ENCODE data around the gene MGLL.

MGLL gene

DNA sequence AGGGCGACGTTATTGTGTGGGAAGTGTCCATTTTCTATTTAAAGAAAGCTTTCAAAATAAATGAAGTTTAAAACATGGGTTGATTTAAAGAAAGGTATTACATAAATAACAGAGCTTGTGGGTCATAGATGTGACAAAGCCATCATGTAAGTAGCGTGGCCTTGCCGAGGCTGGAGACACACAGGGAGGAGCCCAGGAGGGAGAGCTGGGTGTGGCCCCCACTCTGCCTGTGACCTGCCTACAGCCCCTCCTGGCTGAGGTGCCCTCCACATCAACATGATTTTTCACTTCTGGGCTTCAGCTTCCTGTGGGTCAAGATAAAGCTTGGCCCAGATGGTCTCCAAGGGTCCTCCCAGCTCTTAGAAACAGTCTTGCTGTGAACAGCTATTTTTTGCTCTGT is 12.5 kb upstream of the MGLL start:
- no peak for DNase-seq

DNA sequence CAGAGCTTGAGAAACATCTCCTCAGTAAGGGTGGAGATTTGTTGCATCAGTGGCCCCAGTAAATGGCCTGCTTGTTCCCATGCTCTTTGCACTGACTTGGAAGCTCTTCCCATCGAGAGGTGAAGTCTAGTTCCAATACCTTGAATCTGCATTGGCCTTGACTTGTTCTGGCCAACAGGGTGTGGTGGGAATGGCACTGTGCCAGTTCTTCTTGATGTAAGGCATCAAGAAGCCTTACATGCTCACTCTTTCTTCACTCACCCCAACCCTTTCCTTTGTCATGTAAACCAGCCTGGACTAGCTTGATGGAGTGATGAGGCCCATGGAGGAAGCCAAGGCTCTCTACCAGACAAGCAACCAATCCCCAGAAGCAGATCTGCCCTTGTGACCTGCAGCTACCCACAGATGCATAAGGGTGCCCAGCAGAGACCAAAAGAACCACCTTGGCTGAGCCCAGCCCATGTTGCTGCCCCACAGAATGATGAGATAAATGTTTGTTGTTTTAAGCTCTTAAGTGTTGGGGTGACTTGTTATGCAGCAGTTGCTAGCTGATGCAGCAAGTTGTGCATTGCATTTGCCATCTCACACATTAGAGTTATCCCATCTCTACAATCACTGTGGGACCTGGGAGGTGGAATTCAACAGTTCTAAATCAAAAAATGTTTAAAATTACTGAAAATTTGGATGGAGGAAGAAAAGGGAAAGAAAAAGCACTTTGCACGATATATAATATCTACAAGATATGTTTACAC is 11.1 kb upstream of the MGLL start:
- DNase-seq = no peak

DNA sequence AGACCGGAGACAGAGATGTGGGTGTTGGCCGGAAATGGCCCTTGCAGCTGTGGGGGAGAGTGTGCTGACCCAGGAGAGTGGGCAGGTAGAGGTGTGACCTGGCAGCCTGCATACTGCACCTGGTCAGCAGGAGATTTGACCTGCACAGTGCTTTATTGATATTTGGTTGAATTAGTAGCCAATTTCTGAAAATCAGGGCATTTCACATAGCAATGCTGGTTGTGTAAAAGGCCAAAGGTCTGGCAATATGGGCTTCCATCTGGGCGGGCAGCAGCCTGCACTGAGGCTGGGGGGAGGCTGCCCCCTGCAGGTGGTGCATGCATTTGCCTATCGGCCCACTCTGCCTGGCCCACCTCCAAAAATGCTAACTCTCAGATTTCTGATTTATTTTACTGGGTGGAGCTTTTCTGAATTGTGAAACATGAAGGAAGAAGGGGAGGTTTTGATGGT is 9.4 kb upstream of the MGLL start:
- DNase-seq = no peak

DNA sequence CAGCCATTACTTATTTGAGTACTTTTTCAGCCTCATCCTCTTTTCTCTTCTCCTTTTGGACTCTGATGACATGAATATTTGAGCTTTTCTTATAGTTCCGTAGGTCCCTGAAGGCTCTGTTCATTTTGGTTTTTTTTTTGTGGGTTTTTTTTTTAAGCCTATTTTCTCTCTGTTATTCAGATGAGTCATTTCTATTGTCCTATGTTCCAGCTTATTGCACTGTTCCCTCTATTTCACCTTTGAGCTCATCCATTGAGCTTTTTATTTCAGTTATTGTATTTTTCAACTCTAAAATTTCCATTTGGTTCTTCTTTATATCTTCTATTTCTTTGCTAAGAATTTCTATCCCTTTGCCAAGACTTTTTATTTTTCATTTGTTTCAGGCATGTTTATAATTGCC is 7.2 kb upstream of the MGLL start:
- no peak for DNase-seq

DNA sequence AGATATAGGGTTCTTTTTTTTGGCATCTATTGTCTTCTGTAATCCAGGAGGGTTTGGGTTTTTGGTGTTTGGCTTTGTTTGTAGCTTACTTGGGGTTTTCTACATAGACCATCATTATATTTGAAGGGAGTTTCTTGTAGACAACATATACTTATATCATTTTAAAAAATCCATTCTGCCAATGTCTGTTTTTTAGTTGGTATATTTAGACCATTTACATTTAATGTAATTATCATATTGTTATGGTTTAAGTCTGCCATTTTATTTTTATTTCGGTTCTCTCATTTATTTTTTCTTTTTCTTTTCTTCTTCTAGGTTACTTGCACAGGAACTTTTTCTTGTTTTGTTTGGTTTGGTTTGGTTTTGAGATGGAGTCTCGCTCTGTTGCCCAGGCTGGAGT is 5.5 kb upstream of the MGLL start:
- DNase-seq = no peak

DNA sequence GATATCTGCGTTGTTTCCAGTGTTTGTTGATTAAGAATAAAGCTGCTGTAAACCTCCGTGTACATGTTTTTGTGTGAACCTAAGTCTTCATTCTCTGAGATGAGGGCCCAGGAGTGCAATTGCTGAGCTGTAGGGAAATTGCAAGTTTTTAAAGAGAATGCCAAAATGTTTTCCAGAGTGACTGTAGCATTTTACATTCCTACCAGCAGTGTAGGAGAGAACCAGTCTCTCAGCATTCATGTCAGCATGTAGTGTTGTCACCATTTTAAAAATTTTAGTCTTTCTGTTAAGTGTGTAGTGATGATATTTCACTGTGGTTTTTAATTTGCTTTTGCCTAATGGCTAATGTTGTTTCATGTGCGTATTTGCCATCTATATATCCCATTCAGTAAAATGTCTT is 3.4 kb upstream of the MGLL start:
- no peak for DNase-seq

DNA sequence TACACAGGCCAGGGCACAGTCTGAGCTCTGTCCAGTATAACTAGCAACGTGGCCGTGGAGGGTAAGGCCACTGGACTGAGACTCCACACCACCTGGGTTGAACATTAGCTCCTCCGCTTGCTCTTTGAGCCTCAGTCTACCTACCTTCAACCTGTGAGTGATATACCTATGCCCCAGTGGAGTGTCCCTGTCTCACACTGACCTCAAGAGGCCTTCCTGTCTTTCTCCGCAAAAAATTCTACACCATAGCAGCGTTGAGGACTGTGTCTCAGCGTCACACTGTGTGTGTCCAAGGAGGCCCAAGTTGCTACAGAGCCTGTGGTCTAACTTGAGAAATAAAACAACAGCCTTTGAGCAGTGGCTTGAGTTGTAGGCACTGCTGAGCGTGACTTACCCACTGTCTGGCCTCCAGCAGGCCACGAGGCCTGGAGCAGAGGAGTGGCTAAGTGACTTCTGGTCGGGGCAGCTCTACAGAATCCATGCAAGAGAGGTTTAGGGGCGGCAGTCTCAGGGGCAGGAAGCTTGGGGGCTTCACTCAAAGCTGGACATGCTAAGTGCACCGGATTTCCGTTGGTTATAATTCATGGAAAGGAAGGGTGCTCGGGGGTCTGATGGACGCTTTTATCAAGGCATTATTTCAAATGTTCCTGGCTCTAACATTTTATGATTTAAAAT is 2.0 kb upstream of the MGLL start:
- no peak for DNase-seq

DNA sequence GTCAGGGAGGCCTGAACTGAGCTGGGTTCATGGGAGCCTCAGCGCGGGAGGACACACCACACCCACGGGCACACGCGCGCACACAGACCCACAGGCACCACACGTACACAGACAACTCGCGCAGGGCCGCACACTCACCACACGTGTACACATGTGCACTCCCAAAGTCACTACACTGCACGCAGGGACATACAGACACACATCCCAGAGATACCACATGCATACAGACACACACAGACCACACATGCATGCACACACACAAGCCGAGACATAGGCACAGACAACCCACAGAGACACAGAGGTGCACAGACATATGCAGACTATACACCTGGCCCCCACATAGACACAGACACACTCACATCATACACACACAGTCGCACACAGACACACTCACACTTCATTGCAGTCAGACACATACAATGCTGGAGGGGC is 1.1 kb upstream of the MGLL start:
- DNase-seq = no peak

DNA sequence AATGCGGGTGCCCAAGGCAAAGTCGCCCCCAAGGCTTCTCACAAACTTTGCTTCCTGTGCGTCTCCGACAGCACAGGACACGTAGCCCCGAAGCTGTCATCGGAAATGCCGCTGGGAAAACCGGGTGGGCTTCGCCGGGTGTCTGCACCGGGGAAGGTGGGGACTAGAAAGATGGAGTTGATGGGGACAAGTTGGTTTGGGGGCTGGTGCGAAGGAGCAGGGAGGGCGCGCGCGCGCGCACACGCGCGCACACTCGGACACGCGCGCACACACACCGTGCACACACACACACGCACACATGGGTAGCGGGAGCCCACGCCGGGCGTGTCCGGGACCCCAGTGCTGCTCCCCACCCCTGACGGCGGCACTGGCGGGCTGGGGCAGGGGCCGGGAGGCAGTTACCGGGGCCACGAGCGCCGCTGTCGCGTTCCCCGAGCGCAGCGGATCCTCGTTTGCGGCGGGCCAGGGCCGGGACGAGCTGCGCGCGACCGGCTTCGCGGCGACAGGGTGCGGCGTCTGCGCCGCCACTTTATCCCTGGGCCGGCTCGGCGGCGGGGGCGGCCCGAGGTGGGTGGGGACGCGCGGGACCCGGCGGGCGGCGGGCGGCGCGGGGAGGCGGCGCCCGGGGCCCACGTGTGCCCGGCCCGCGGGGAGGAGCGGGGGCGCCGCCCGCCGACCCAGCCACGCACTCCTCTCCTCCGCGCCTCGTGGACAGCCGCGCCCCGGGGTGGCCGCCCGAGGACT is 539 bp upstream of the MGLL start:
- DNase-seq = no peak

DNA sequence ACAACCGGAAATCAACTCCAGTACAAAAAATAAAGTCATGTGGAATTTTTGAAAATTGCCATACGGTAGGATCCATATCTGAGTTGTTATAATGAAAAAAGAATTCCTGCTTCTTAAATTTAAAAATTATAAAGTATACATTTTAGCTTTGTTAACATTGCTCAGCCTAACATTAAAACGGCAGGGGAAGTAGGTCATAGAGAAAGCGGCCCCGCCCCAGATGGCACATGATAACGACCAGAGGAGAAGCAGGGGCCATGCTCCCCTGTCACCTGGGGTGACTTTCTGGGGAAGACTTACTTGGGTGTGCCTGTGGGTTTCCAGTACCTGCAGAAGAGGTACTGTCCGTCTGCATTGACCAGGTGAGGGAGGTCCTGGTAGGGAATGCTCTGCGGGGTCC is 921 bp downstream of the MGLL start:
- no peak for DNase-seq

DNA sequence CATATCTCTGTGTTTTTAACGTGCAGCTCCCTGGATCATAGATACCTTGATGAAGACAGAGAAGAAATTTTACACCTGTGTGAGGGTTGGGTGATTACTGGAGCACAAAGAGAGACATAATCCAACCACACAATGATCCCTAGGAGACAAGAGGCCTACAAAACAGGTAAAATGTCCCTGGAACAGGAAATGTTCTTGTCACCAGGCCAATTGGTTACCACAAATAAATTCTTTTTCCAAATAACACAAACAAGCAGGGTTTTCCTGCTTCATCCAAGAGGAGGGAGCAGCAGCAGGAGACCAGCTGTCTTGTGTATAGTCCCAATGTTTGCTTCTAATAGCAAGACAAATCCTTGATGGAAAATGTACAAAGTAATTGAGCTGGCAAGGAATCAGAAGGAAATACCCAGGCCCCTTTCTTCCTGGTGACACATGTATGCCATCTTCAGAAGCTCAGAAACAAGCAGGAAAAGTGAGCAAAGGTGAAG is 1.4 kb downstream of the MGLL start:
- no peak for DNase-seq

DNA sequence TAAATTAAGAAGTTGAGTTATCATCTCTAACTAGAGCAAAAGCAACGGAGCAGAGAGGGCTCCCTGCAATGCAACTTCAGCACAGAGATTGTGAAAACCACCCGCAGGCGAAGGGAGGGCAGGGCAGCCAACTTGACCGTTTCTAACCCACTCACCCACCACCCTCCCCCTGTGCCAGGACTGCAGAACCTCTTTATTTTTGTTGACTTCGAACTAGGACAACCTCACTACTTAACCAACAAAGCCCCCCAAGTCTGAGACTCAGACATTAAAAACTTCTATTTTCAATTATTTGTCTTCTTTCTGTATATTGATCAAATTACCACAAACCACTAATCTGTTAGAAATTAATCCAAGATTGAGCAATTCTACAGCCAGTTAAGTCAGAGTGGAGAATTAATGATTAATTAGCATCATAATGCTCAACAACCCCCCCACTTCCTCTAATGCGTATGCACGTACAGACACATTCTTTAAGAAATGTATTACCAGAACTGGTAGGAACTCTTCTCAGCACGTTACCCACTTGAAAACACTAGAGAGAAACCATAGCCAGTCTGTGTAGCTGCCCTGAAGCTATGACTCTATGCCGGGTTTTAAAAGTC is 2.0 kb downstream of the MGLL start:
- DNase-seq = no peak

DNA sequence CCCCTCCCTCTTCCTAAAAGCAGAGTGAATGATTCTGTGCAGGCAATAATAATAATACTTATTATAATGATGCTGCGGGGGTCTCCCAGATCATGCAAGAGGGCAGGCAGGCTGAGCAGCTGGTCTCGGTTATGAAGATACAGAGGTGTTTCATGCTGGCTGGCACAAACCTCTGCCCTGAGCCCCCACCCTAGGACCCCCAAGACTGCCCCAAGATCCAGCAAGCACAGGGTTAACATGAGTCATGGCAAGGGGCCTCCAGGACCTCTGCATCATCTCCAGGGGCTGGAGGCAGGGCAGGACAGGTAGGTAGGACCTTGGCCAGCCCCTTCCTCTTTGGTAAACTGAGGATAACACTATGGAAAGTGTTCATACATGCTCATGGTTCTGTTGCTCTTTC is 2.7 kb downstream of the MGLL start:
- DNase-seq = no peak

DNA sequence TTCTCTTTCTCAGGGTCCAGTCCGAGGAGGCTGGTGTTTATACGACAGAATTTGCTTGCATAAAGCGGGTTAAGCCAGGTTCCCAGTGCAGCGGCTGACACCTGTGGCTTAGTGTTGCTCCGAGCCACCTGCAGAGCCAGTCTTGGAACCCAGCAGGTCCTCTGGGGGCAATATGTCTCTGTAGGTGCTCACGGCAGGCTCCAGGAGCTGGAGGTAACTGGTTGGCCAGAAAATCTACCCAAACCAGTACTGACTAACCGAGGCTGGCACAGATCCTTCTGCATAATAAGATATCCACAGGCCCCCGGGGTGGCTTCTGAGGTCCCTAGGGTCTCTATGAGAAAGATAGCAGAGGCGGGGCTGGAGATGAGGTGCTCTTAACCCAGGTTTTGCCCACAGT is 3.2 kb downstream of the MGLL start:
- DNase-seq = no peak

DNA sequence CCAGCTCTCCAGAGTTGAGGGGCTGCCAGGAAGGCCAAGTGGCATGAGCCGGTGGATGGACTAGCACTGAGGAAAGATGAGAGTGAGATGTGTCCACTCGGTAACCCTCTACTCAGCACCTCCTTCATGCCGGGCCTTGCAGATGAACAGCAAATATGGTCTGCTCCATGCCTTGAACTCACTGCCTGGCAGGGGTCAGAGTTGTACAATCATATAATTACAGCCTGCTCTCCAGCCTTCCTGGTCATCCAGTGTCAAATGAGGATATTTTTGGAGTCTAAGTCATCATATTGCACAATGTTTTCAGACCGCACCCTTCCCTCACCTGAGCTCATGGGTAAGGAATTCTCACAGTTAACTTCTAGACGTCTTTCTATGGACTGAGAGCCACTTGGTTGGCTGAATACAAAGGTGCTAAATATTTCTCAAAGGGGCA is 4.9 kb downstream of the MGLL start:
- DNase-seq = no peak

DNA sequence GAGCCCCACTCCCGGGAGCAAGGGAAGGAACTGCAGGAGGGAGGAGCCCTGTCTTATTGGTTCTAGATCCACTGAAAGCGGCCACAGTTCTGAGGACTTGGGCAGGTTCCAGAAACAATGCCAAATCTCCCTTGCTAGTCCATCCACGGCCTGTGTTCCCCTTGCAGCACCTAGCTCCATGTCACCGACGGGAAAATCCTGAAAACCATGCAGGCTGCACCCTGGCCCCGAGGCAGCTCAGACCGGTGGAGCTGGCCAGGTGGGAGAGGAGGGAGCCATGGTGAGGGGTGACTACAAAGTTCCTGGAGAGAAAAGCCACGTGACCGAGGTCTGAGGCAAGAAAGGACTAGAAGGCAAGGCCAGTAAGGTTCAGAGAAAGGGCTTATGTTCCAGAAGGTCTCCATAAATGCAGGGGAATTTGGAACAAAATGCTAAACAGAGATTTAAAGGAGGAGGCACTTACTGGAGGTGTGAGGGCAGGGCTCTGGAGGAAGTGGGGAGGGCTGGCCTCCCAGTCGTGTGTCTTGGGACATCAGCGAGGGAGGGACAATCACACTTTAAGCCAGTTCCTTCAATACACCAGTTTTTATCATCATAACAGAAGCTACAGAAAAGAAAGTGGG is 5.4 kb downstream of the MGLL start:
- no peak for DNase-seq

DNA sequence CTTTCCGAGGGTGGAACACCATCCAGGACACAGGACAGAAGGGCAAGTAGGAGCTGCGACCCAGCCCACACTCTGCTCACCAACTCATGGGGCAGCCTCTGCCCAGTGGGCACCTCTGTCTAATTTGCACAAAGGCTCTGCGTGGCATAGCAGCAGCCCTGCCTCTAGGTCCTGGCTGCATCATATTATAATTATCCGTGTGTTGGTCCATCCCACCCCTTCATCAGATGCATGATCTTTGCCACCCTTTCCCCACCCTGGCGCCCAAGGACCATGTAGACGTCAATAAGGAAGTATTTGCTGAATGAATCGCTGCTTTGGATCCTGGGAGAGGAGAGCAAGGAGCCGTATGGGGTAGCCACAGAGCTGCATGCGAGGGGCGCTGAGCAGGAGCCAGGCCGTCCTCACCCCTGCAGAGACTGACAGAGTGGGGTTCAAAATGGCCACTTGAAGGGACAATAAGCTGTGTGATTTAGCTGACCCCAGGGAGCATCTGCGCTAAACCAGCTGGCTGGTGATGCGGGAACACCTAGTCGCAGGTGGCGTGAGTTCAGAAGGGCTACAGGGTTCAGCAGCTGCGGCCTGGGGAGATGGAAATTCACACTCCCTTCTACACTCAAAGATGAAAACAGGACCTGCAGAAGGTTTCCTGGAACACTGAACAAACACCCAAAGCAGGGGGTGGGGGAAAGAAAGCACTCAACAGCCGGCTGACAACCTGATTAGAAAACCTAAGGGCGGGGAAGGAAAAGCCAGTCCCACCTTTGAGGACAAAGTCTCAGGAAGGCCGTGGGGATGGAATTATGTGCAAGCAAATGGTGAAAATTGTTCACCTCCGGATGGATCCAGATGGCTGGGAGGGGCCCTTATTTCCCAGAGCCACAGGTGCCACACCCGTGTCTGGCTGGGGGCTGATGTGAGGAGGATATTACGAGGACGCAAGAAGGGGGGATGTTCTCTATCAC is 6.4 kb downstream of the MGLL start:
- no peak for DNase-seq

DNA sequence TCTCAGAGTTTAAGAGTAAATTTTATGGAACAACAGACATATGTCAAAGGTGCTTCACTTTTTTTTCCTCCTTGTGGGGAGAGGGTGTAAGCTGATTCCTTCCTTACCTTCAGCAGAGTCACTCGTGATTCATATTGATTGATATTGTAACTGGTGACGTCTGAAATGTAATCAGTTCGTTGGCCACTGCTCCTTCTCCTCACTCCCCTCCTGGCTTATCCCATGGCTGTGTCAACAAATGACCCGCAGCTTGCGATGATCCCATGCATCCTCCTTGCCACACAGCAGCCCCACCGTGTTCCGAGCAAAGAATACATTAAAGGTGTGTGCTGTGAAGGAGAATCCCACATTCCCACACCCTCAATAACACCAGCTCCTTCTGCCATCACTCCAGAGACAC is 7.3 kb downstream of the MGLL start:
- DNase-seq = no peak

DNA sequence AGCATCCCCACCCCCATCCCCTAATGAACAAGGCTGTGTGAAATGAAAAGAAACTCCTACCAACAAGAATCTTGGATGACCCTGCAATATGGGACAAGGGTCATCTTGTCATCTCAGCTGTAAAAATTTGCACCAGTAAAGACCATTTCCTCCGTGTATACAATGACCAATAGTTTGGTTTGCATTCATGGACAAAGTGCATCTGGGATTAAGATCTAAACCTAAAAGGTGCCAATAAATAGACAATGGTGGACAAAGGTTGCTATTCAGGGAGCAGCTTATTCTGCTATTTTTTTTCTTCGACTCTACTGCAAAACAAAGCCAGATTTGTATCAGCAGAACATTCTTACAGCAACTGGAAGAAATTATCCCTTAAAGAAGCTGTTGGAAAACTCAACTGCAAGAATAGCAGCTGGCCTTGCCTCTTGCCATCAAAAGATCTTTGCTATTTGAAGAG is 8.0 kb downstream of the MGLL start:
- no peak for DNase-seq

DNA sequence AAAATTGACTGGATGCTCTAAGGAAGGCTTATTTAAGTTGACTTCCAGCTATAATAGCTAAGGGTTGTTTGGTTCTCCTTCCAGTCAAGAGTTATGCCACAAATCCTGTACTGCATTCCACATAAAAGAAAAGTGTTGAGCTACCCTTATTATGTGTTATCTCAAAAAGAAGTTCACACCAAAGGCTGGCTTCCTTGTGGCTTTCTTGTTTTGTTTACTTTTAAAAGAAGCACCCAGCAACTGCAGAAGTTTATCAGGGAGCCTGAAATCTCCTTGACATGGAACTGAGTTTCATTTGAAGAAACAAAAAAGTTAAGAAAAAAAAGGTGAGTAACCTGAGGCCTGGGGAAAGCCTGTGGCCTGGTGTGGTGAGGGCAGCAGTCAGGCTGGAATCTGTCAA is 10.2 kb downstream of the MGLL start:
- DNase-seq = no peak

DNA sequence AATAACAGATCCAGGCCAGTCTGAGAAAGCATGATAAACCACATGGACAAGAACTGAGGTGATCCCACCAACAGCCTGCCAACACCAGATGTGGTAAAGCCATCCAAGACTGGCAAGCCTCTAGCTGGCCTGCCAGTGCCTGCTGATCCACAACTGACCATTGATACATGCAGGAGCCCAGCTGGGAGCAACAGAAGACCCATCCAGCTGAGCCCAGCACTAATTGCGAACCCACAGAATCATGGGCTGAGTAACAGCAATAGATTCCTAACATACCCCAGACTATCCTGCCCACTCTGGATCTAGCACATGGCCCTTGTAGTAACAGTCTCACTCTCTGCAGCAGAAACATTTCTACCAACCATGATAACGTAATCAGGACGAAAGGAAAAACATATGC is 10.6 kb downstream of the MGLL start:
- DNase-seq = no peak

DNA sequence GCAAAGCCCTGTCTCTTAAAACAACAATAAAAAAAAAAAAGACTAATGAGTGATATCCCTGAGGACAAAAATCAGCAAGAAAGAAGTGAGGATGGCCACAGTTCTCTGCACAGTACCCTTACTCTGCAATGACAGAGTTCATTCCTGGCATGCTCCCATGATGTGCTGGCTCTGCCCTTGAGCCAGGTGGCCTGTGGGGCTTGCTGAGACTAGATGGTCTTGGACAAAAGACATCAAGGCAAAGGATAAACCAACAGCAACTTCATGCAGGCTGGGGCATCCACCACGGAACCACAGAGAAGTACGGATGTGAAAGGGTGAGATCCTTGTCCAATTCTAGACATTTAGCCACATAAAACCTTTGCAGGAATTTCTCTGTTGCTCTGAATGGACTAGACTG is 12.7 kb downstream of the MGLL start:
- no peak for DNase-seq
